Caki2 (cell line): ENCODE measurements around the gene JAM3. TPM values are rescaled to one million over a fixed set of nuclear protein-coding genes. Genes with fewer than 3 reads are reported as not detected.
"Not testable (repeated sequence)": the region's sequence is repeated elsewhere in the genome, so short reads cannot be mapped to it uniquely, and the experiment has no call there.

Experiments used
- DNase-seq: peaks from one replicate; pipeline ENCODE4 v3.0.0-alpha.2; 2015; ENCODE audit warnings: low read depth
- in situ Hi-C: cut with HindIII; loops from 2 replicates; pipeline ENCODE4 v1.10.0; 2016; ENCODE audit warnings: low sequenced_read_pairs, low pct_unique_long_range_greater_than_20kb, mixed read lengths
- total RNA-seq: library from RNA; depleted of rRNA; stranded (reverse); fragments of >200 nt; shearing (Covaris generic); gene quantifications from 2 replicates; pipeline ENCODE4 v1.2.3, GENCODE V29; 2014; ENCODE audit warnings: low replicate concordance

The JAM3 gene
- total RNA-seq, 1 experiment from 2014 or later: not detected

- DNase-seq: no peak
- in situ Hi-C loops: no loop called here
Observed at GRCh38 chr11:134154441-134154840, 85.6 kb downstream of the JAM3 start.

- in situ Hi-C loops: no loop called here
Observed at GRCh38 chr11:134155456-134155855, 86.6 kb downstream of the JAM3 start.

GRCh38 chr11:134155946-134156865 is 87.3 kb downstream of the JAM3 start:
- DNase-seq: no peak
- in situ Hi-C loops: no loop called here

More at GRCh38 chr11:134155456-134155855, 86.6 kb downstream of the JAM3 start:
- no peak for DNase-seq

GRCh38 chr11:134157451-134157850 is 88.6 kb downstream of the JAM3 start:
- no peak for DNase-seq
- in situ Hi-C loops: no loop called here

- in situ Hi-C loops: no loop called here
- no peak for DNase-seq
Observed at GRCh38 chr11:134158023-134158422, 89.2 kb downstream of the JAM3 start.

GRCh38 chr11:134159652-134160051 is 90.8 kb downstream of the JAM3 start:
- in situ Hi-C loops: no loop called here
- DNase-seq: no peak

GRCh38 chr11:134164490-134165370 is 95.9 kb downstream of the JAM3 start:
- in situ Hi-C loops: no loop called here
- DNase-seq: no peak

- DNase-seq: peak; percentile 1
- in situ Hi-C loops: no loop called here
Observed at GRCh38 chr11:134170177-134170918, 101.5 kb downstream of the JAM3 start.

- in situ Hi-C loops: no loop called here
- no peak for DNase-seq
Observed at GRCh38 chr11:134170919-134171281, 102.0 kb downstream of the JAM3 start.

- no peak for DNase-seq
- in situ Hi-C loops: no loop called here
Observed at GRCh38 chr11:134171951-134172350, 103.1 kb downstream of the JAM3 start.

GRCh38 chr11:134173296-134173695 is 104.4 kb downstream of the JAM3 start:
- no peak for DNase-seq
- in situ Hi-C loops: no loop called here

- no peak for DNase-seq
- in situ Hi-C loops: no loop called here
Observed at GRCh38 chr11:134176284-134176683, 107.4 kb downstream of the JAM3 start.

GRCh38 chr11:134178032-134178674 is 109.3 kb downstream of the JAM3 start:
- in situ Hi-C loops: no loop called here
- no peak for DNase-seq

- DNase-seq: no peak
- in situ Hi-C loops: no loop called here
Observed at GRCh38 chr11:134181707-134182106, 112.8 kb downstream of the JAM3 start.

- in situ Hi-C loops, DNase-seq: not testable (repeated sequence)
Observed at GRCh38 chr11:134188092-134188491, 119.2 kb downstream of the JAM3 start.

- no peak for DNase-seq
- in situ Hi-C loops: no loop called here
Observed at GRCh38 chr11:134196756-134197155, 127.9 kb downstream of the JAM3 start.

- in situ Hi-C loops: no loop called here
- no peak for DNase-seq
Observed at GRCh38 chr11:134199531-134199930, 130.7 kb downstream of the JAM3 start.

- no peak for DNase-seq
- in situ Hi-C loops: no loop called here
Observed at GRCh38 chr11:134200688-134201087, 131.8 kb downstream of the JAM3 start.
